H9 (cell line): ENCODE results near the gene IGFL4. TPM values are rescaled to one million over a fixed set of nuclear protein-coding genes. Genes with fewer than 3 reads are reported as not detected.

Experiments used
- DNase-seq: peaks from one replicate; pipeline ENCODE4 v3.0.0-alpha.2; 2017
- H2AFZ ChIP-seq: one replicate; pipeline ENCODE4 v1.6.1; 2013; ENCODE audit warnings: mild to moderate bottlenecking, low read length, control low read depth, moderate library complexity
- H2AK5ac ChIP-seq: 2 replicates; pipeline ENCODE4 v1.6.1; 2013; ENCODE audit warnings: low read length, control low read depth, mixed read lengths; ENCODE audit not compliant: insufficient read length
- H2BK120ac ChIP-seq: one replicate; pipeline ENCODE4 v1.6.1; 2013; ENCODE audit warnings: low read depth, mild to moderate bottlenecking, low read length, control low read depth, inconsistent platforms; ENCODE audit not compliant: poor library complexity, severe bottlenecking
- H2BK12ac ChIP-seq: 2 replicates; pipeline ENCODE4 v1.6.1; 2013; ENCODE audit warnings: low read length, control low read depth, mixed read lengths, low read depth; ENCODE audit not compliant: insufficient read length
- H2BK15ac ChIP-seq: 2 replicates; pipeline ENCODE4 v1.6.1; 2013; ENCODE audit warnings: low read depth, low read length, control low read depth
- H2BK20ac ChIP-seq: one replicate; pipeline ENCODE4 v1.6.1; 2013; ENCODE audit warnings: low read depth, mild to moderate bottlenecking, low read length, control low read depth, inconsistent platforms; ENCODE audit not compliant: poor library complexity, severe bottlenecking
- H2BK5ac ChIP-seq: 2 replicates; pipeline ENCODE4 v1.6.1; 2013; ENCODE audit warnings: low read length, control low read depth, mixed read lengths; ENCODE audit not compliant: insufficient read length
- H3K14ac ChIP-seq: 2 replicates; pipeline ENCODE4 v1.6.1; 2013; ENCODE audit warnings: low read length, control low read depth; ENCODE audit not compliant: insufficient read depth
- H3K18ac ChIP-seq: 2 replicates; pipeline ENCODE4 v1.6.1; 2013; ENCODE audit warnings: low read depth, mild to moderate bottlenecking, mixed read lengths, low read length, control low read depth; ENCODE audit not compliant: insufficient read length
- H3K23ac ChIP-seq: 2 replicates; pipeline ENCODE4 v1.6.1; 2013; ENCODE audit warnings: low read length, control low read depth, mixed read lengths, low read depth; ENCODE audit not compliant: insufficient read length
- H3K23me2 ChIP-seq: 2 replicates; pipeline ENCODE4 v1.6.1; 2013; ENCODE audit warnings: low read depth, mild to moderate bottlenecking, mixed read lengths, low read length, control low read depth; ENCODE audit not compliant: insufficient read length, poor library complexity, severe bottlenecking
- H3K27ac ChIP-seq: 2 replicates; pipeline ENCODE4 v1.5.1; 2013; ENCODE audit warnings: low read length, control low read depth, mixed read lengths, low read depth; ENCODE audit not compliant: insufficient read length
- H3K27me3 ChIP-seq: 2 replicates; pipeline ENCODE4 v1.6.1; 2013; ENCODE audit warnings: low read length, control low read depth, inconsistent platforms; ENCODE audit not compliant: insufficient read depth
- H3K4ac ChIP-seq: 2 replicates; pipeline ENCODE4 v1.6.1; 2013; ENCODE audit warnings: low read depth, mild to moderate bottlenecking, control low read depth, inconsistent platforms, low read length, moderate library complexity
- H3K4me1 ChIP-seq: 2 replicates; pipeline ENCODE4 v1.6.1; 2013; ENCODE audit warnings: low read length, control low read depth, inconsistent platforms; ENCODE audit not compliant: insufficient read depth
- H3K4me2 ChIP-seq: 2 replicates; pipeline ENCODE4 v1.6.1; 2013; ENCODE audit warnings: low read length, control low read depth, mixed read lengths; ENCODE audit not compliant: insufficient read length, insufficient read depth
- H3K56ac ChIP-seq: 2 replicates; pipeline ENCODE4 v1.6.1; 2013; ENCODE audit warnings: low read depth, mild to moderate bottlenecking, mixed read lengths, low read length, control low read depth; ENCODE audit not compliant: insufficient read length
- H3K79me1 ChIP-seq: 2 replicates; pipeline ENCODE4 v1.6.1; 2013; ENCODE audit warnings: low read depth, mild to moderate bottlenecking, moderate library complexity, low read length, control low read depth, inconsistent platforms; ENCODE audit not compliant: insufficient read depth, poor library complexity, severe bottlenecking
- H3K79me2 ChIP-seq: 2 replicates; pipeline ENCODE4 v1.6.1; 2013; ENCODE audit warnings: low read length, control low read depth, inconsistent platforms; ENCODE audit not compliant: insufficient read depth
- H3K9ac ChIP-seq: 2 replicates; pipeline ENCODE4 v1.6.1; 2013; ENCODE audit warnings: low read length, control low read depth, mixed read lengths; ENCODE audit not compliant: insufficient read length; ENCODE audit errors: extremely low read depth
- H3K9me3 ChIP-seq: one replicate; pipeline ENCODE4 v1.6.1; 2013; ENCODE audit warnings: low read depth, low read length, inconsistent platforms; ENCODE audit not compliant: control insufficient read depth
- H3T11ph ChIP-seq: one replicate; pipeline ENCODE4 v1.6.1; 2013; ENCODE audit warnings: mild to moderate bottlenecking, low read length, control low read depth, inconsistent platforms
- H4K20me1 ChIP-seq: one replicate; pipeline ENCODE4 v1.6.1; 2013; ENCODE audit not compliant: control insufficient read depth, insufficient read length, insufficient read depth
- H4K5ac ChIP-seq: 2 replicates; pipeline ENCODE4 v1.6.1; 2013; ENCODE audit warnings: low read depth, mild to moderate bottlenecking, mixed read lengths, low read length, control low read depth; ENCODE audit not compliant: insufficient read length
- H4K8ac ChIP-seq: replicated peaks from 2 replicates; pipeline ENCODE4 v1.6.1; 2013; ENCODE audit warnings: low read length, control low read depth, mixed read lengths, low read depth; ENCODE audit not compliant: insufficient read length
- H4K91ac ChIP-seq: 2 replicates; pipeline ENCODE4 v1.6.1; 2013; ENCODE audit warnings: low read depth, mild to moderate bottlenecking, moderate library complexity, mixed read lengths, low read length, control low read depth; ENCODE audit not compliant: insufficient read length
- H3K27ac Mint-ChIP-seq, 3 experiments: 2 replicates in 2 of 3; 3 replicates in 1 of 3; pipeline ENCODE4 v1.8.0; 2020 to 2021; ENCODE audit warnings: mixed read lengths in 3 of 3, mild to moderate bottlenecking in 1 of 3, moderate library complexity in 1 of 3
- H3K27me3 Mint-ChIP-seq: 2 replicates; pipeline ENCODE4 v1.8.0; 2021; ENCODE audit warnings: low read depth, mild to moderate bottlenecking, moderate library complexity, mixed read lengths
- H3K36me3 Mint-ChIP-seq, 3 experiments: 2 replicates in 2 of 3; 3 replicates in 1 of 3; pipeline ENCODE4 v1.8.0; 2020 to 2021; ENCODE audit warnings: low read depth in 3 of 3, mixed read lengths in 3 of 3; ENCODE audit not compliant: insufficient read depth in 1 of 3
- H3K4me1 Mint-ChIP-seq, 2 experiments: 2 replicates each; pipeline ENCODE4 v1.8.0; 2020; ENCODE audit warnings: mixed read lengths in 2 of 2
- H3K4me3 Mint-ChIP-seq, 2 experiments: 2 replicates in 1 of 2; 3 replicates in 1 of 2; pipeline ENCODE4 v1.8.0; 2020 to 2021; ENCODE audit warnings: mild to moderate bottlenecking in 2 of 2, mixed read lengths in 2 of 2, moderate library complexity in 1 of 2
- H3K9me3 Mint-ChIP-seq, 2 experiments: 2 replicates in 1 of 2; 3 replicates in 1 of 2; pipeline ENCODE4 v1.8.0; 2020; ENCODE audit warnings: mild to moderate bottlenecking in 2 of 2, mixed read lengths in 2 of 2, moderate library complexity in 1 of 2
- WGBS: extraction: QIAGEN DNeasy Blood & Tissue Kit; methylation state at CpG from one replicate; pipeline ENCODE4 v1.1.7; 2013; ENCODE audit warnings: missing lambda C conversion rate, low lambda C conversion rate, mixed read lengths; ENCODE audit not compliant: insufficient read length; ENCODE audit errors: extremely low coverage; 5-methylcytosine and 5-hydroxymethylcytosine counted together
- total RNA-seq: library from RNA; stranded (reverse); gene quantifications from 2 replicates; pipeline ENCODE4 v1.2.1, GENCODE V29; 2021
- TF ChIP-seq, protein P1 (sequence below): fragments of 200-600 bp; sonication (generic); conservative IDR thresholded peaks from 3 replicates; pipeline ENCODE4 v1.8.0; 2021; ENCODE audit warnings: antibody characterized with exemption, mild to moderate bottlenecking

Gene IGFL4
- total RNA-seq, 1 experiment from 2014 or later: 0.33 TPM

DNA sequence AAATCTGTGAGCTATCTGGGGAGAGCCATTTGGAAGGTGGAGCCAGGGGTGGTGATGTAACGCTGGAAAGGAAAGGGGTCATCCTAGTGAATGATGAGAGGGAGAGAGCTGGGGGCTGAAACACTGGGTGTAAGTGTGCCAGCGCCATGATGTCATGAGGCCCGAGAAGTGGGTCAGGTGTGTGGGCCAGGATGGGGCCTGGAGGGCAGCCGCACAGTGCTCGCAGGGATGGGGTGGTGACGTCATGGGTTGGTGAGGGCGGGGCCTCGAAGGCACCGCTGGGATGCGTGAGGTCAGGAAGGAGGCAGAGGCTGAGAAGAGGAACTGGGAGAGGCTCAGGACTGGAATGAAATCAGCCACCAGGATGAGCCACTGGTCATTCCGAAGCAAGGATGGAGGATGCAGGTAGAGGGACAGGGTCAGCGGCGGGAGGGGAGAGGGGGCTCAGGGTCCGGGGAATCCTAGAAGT is 41.1 kb downstream of the IGFL4 start:
- Histone ChIP-seq H3K9ac (no peak overlapping the region), H2BK15ac (no peak overlapping the region), H3T11ph (no peak overlapping the region), H3K18ac (no peak overlapping the region), H2AK5ac (no peak overlapping the region), H3K79me2 (0 out of 2 replicates have a peak, but pooled peaks cover 5% of the 10 kb centered on the region), H2BK5ac (no peak overlapping the region), H3K14ac (no peak overlapping the region), H4K20me1 (no peaks in the 10 kb centered on the region), H4K91ac (no peak overlapping the region), H3K4me1 (no peaks in the 10 kb centered on the region), H3K56ac (no peak overlapping the region), H4K8ac (no peak overlapping the region), H3K9me3 (no peaks in the 10 kb centered on the region), H3K27ac (no peak overlapping the region), H3K23ac (no peak overlapping the region), H2BK12ac (no peak overlapping the region), H3K23me2 (peaks cover 13% of the 10 kb centered on the region), H2AFZ (no peak overlapping the region), H3K4me2 (peak overlapping the region; percentile 79), H3K4ac (no peak overlapping the region), H3K27me3 (no peaks in the 10 kb centered on the region), H4K5ac (no peak overlapping the region), H2BK120ac (no peak overlapping the region), H3K79me1 (peaks cover 3% of the 10 kb centered on the region), H2BK20ac (no peak overlapping the region)
- TF ChIP-seq, protein P1, sequence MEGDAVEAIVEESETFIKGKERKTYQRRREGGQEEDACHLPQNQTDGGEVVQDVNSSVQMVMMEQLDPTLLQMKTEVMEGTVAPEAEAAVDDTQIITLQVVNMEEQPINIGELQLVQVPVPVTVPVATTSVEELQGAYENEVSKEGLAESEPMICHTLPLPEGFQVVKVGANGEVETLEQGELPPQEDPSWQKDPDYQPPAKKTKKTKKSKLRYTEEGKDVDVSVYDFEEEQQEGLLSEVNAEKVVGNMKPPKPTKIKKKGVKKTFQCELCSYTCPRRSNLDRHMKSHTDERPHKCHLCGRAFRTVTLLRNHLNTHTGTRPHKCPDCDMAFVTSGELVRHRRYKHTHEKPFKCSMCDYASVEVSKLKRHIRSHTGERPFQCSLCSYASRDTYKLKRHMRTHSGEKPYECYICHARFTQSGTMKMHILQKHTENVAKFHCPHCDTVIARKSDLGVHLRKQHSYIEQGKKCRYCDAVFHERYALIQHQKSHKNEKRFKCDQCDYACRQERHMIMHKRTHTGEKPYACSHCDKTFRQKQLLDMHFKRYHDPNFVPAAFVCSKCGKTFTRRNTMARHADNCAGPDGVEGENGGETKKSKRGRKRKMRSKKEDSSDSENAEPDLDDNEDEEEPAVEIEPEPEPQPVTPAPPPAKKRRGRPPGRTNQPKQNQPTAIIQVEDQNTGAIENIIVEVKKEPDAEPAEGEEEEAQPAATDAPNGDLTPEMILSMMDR: no peak
- WGBS: no CpG with 5 or more reads among the region's 14 CpGs
- Mint-ChIP-seq H3K27me3 (peaks cover 2% of the 10 kb centered on the region; the same call in 1 of the 2 replicates), H3K4me1 (peaks cover 14 to 35% of the 10 kb centered on the region in 2 experiments), H3K36me3 (peaks cover 6 to 13% (median 8%) of the 10 kb centered on the region in 3 experiments; a peak in 6 of 7 replicates), H3K27ac (peak overlapping the region; percentile 88 to 93 (median 93); a peak in 6 of 7 replicates), H3K4me3 (peak overlapping the region; percentile 82 to 97), H3K9me3 (no peaks in the 10 kb centered on the region; a peak in 2 of 5 replicates)
- DNase-seq: peak; percentile 83
